BE2C (cell line): Measurements from ENCODE around the gene PPP1R2.
A peak's percentile ranks its signal among the peaks of the same experiment; 100 is the strongest.
"Not testable (repeated sequence)": the region's sequence is repeated elsewhere in the genome, so short reads cannot be mapped to it uniquely, and the experiment has no call there.

ENCODE experiments used
- DNase-seq: peaks from one replicate; pipeline ENCODE4 v3.0.0-alpha.2; 2020
- H3K27me3 ChIP-seq: fragments of 250-450 bp; sonication (Bioruptor Pico); 2 replicates; pipeline ENCODE4 v1.5.1; 2020; ENCODE audit warnings: mild to moderate bottlenecking
- H3K36me3 ChIP-seq: fragments of 250-450 bp; sonication (Bioruptor Pico); 2 replicates; pipeline ENCODE4 v1.5.1; 2020; ENCODE audit warnings: mild to moderate bottlenecking
- H3K4me1 ChIP-seq: fragments of 250-450 bp; sonication (Bioruptor Pico); 2 replicates; pipeline ENCODE4 v1.5.1; 2020
- H3K4me3 ChIP-seq: 2 replicates; pipeline ENCODE4 v1.5.1; 2011; ENCODE audit warnings: low read depth, low read length
- H3K9me3 ChIP-seq: fragments of 250-450 bp; sonication (Bioruptor Pico); 2 replicates; pipeline ENCODE4 v1.5.1; 2020
- CTCF ChIP-seq: IDR thresholded peaks from 2 replicates; pipeline ENCODE4 v1.5.1; 2012; ENCODE audit warnings: mild to moderate bottlenecking, low read depth, low read length

PPP1R2 gene

DNA sequence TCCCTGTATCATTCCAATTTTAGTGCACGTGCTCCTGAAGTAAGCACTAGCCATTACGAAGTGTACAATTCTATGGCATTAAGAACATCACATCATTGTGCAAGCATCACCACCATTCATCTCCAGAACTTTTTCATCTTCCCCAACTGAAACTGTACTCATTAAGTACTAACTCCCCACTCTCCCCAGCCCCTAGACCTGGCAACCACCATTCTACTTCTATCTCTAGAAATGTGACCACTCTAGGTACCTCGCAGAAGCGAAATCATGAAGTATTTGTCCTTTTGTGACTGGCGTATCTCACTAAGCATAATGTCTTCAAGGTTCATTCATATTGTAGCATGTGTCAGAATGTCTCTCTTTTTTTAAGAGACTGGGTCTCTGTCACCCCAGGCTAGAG lies 11.4 kb downstream of the PPP1R2 start:
- Histone ChIP-seq H3K9me3 (no peaks in the 10 kb centered on the region), H3K27me3 (no peaks in the 10 kb centered on the region), H3K36me3 (peaks cover 7% of the 10 kb centered on the region), H3K4me1 (no peaks in the 10 kb centered on the region; the same call in none of the 2 replicates), H3K4me3 (no peak overlapping the region)
- no peak for TF ChIP-seq CTCF
- no peak for DNase-seq

DNA sequence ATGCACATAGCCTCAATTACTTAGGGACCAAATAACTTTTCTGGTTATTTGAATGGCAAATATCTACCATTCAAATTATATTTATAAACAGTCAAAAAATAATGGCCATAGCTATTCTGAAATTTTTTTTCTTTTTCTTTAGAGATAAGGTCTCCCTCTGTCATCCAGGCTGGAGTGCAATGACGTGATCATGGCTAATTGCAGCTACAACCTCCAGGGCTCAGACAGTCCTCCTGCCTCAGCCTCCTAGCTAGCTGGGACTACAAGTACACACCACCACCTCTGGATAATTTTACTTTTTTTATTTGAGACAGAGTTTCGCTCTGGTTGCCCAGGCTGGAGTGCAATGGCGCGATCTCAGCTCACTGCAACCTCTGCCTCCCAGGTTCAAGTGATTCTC lies 16.6 kb downstream of the PPP1R2 start:
- TF ChIP-seq CTCF: no peak
- DNase-seq: no peak
- no peaks in the 10 kb centered on the region for H3K4me1 ChIP-seq
- H3K36me3 ChIP-seq: peaks cover 4% of the 10 kb centered on the region
- H3K9me3 ChIP-seq: no peaks in the 10 kb centered on the region
- no peaks in the 10 kb centered on the region for H3K27me3 ChIP-seq
- no peak overlapping the region for H3K4me3 ChIP-seq

GRCh38 chr3:195524171-195524896 lies 18.8 kb downstream of the PPP1R2 start:
- peaks cover under 1% of the 10 kb centered on the region for H3K36me3 ChIP-seq
- no peak for TF ChIP-seq CTCF
- no peak overlapping the region for H3K4me3 ChIP-seq
- no peaks in the 10 kb centered on the region for H3K9me3 ChIP-seq
- no peak for DNase-seq
- no peaks in the 10 kb centered on the region for H3K4me1 ChIP-seq
- no peaks in the 10 kb centered on the region for H3K27me3 ChIP-seq

DNA sequence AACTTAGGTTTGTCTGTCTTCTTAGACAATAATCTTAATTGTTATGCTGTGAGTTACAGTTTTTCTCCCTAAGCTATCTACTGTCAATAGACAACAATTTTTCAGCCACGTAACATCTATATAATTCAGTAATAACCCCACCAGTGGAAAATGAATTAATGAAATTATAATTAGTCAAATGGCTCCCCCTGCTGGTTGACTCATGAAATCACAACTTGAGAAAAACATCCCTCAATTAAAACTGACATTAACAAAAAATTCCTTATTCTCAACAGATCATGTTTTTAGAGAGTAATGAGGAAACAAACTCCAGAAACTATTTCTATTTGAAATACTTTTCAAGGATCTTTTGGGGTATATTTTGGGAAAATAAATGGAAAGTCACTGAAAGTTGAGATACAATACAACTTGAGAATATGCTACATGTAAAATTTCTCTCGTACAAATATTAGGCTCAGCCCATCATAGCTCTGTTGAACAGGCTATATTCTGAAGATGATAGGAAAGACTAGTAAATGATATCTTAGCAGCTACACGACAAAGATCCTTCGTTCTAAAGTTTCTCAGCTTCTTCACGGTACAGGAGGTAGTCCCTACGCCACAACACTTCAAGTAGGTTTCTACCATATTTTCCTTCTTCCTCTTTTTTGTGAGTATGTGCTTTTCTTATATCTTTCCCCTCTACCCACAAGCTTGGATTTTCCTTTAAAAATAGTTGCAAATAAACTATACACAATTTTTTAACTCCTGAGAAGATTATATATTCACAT lies 20.7 kb downstream of the PPP1R2 start:
- no peaks in the 10 kb centered on the region for H3K36me3 ChIP-seq
- DNase-seq: no peak
- H3K4me3 ChIP-seq: no peak overlapping the region

GRCh38 chr3:195517030-195517429 lies 26.1 kb downstream of the PPP1R2 start:
- H3K27me3 ChIP-seq: no peaks in the 10 kb centered on the region
- H3K36me3 ChIP-seq: peaks cover 10% of the 10 kb centered on the region; the same call in 1 of the 2 replicates
- no peak for TF ChIP-seq CTCF

More for the DNA sequence above, 20.7 kb downstream of the PPP1R2 start:
- no peaks in the 10 kb centered on the region for H3K27me3 ChIP-seq
- no peaks in the 10 kb centered on the region for H3K9me3 ChIP-seq
- H3K4me1 ChIP-seq: no peaks in the 10 kb centered on the region
- peak; percentile 60 for TF ChIP-seq CTCF

DNA sequence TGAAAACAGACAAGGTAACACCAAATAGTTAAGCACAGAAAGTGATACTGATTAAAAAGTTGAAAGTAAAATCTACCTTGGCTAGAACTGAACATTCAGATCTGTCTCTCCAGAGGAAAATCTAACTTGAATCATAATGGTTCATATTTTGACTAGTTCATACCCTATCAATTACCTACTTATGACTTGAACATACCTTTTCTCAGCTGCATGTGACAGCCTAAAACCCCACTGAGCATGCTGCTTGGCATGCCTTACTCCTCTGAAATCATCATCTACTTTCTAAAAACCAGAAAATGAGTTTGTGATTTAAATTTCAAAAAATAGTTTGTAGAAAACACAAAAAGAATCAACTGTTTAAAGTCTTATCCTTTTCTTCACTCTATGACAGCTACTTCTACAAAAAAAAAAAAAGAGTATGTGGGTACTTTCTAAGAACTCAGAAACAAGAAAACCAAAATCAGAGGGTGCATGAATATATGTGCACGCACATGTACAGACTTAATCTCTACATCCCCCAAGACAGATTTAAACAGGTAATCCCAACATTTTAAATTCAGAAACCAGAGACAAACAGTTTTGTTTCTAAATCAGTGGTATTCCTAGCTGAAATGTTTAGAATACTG lies 28.4 kb downstream of the PPP1R2 start:
- DNase-seq, H3K27me3 ChIP-seq, H3K4me1 ChIP-seq, H3K4me3 ChIP-seq, H3K36me3 ChIP-seq, H3K9me3 ChIP-seq: not testable (repeated sequence)

More at GRCh38 chr3:195517030-195517429, 26.1 kb downstream of the PPP1R2 start:
- Histone ChIP-seq H3K9me3 (no peaks in the 10 kb centered on the region), H3K4me1 (no peaks in the 10 kb centered on the region; the same call in 1 of the 2 replicates), H3K4me3 (no peak overlapping the region)
- no peak for DNase-seq
